22Rv1 (cell line): ENCODE results near the gene TDO2.

ENCODE experiments used
- H3K27ac ChIP-seq: fragments of 450-650 bp; 2 replicates; pipeline ENCODE4 v1.5.1; 2017
- ZFX ChIP-seq: fragments of 450-650 bp; IDR thresholded peaks from 2 replicates; pipeline ENCODE4 v1.6.1; 2017; ENCODE audit warnings: antibody characterized with exemption, borderline replicate concordance
- TF ChIP-seq, protein P1 (sequence below): fragments of 450-650 bp; IDR thresholded peaks from 2 replicates; pipeline ENCODE4 v1.5.1; 2017; ENCODE audit warnings: mild to moderate bottlenecking

The TDO2 gene

GRCh38 chr4:155943605-155944291 is 40.3 kb downstream of the TDO2 start:
- H3K27ac ChIP-seq = no peak overlapping the region

DNA sequence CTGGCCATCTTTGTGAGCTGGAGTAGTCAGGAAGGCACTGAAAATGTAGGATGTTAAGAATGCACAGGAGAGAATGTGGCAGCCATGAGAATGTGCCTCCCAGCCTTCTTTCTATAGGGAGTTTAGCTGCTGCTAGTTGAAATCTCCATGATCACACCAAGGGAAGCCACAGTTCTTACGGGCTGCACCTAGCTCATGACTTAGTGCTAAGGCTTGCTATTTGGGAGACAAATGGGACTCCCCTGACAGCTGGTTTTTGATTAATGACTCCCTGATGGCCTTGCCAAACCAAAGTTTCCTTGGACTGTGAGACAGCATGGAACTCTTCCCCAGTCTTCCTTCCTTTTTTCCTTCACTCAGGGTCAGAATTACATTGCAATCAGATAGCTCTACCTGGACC is 41.0 kb downstream of the TDO2 start:
- TF ChIP-seq, protein P1, sequence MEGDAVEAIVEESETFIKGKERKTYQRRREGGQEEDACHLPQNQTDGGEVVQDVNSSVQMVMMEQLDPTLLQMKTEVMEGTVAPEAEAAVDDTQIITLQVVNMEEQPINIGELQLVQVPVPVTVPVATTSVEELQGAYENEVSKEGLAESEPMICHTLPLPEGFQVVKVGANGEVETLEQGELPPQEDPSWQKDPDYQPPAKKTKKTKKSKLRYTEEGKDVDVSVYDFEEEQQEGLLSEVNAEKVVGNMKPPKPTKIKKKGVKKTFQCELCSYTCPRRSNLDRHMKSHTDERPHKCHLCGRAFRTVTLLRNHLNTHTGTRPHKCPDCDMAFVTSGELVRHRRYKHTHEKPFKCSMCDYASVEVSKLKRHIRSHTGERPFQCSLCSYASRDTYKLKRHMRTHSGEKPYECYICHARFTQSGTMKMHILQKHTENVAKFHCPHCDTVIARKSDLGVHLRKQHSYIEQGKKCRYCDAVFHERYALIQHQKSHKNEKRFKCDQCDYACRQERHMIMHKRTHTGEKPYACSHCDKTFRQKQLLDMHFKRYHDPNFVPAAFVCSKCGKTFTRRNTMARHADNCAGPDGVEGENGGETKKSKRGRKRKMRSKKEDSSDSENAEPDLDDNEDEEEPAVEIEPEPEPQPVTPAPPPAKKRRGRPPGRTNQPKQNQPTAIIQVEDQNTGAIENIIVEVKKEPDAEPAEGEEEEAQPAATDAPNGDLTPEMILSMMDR = no peak
- no peak for TF ChIP-seq ZFX
- no peak overlapping the region for H3K27ac ChIP-seq

More at GRCh38 chr4:155943605-155944291, 40.3 kb downstream of the TDO2 start:
- TF ChIP-seq, protein P1 = no peak
- no peak for TF ChIP-seq ZFX

DNA sequence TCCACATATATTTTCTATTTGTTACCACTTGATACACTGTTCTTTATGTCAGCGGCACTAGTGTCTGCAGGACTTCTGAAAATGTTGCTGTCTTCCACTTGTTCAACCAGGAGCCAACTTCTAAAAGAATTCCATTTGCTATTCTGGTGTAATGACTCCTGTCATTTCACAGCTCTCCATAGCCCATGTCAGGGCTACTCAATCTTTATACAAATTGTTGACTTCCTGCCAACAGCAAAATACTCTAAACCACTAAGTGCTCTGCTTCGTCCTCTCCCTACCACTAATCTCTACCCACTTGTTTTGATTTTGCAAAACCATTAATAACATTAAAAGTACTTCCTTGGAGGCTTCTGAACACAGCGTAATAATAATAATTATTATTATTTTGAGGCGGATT is 43.0 kb downstream of the TDO2 start:
- TF ChIP-seq, protein P1 = no peak
- no peak for TF ChIP-seq ZFX
- H3K27ac ChIP-seq = no peak overlapping the region

GRCh38 chr4:155948541-155948940 is 45.0 kb downstream of the TDO2 start:
- TF ChIP-seq ZFX = no peak
- TF ChIP-seq, protein P1 = no peak
- H3K27ac ChIP-seq = no peak overlapping the region

GRCh38 chr4:155950461-155950860 is 47.0 kb downstream of the TDO2 start:
- TF ChIP-seq, protein P1 = no peak
- TF ChIP-seq ZFX = no peak
- no peak overlapping the region for H3K27ac ChIP-seq

- no peak for TF ChIP-seq ZFX
- TF ChIP-seq, protein P1 = no peak
- H3K27ac ChIP-seq = no peak overlapping the region
Measured at GRCh38 chr4:155952501-155952901, 49.0 kb downstream of the TDO2 start.
